ENCODE measurements around the gene PPP2CA. TPM values are rescaled to one million over a fixed set of nuclear protein-coding genes. Genes with fewer than 3 reads are reported as not detected.

PPP2CA gene
- total RNA-seq, 1 experiment from 2014 or later: 72.2 TPM

- H3K79me2 ChIP-seq (ENCODE audit: low read length): no peaks in the 10 kb centered on the region
- no peak overlapping the region for H3K4me2 ChIP-seq (ENCODE audit: low read depth, low read length, poor library complexity, severe bottlenecking)
- peaks cover 6% of the 10 kb centered on the region for H4K20me1 ChIP-seq (ENCODE audit: insufficient read depth, low read depth, low read length)
- H3K4me3 ChIP-seq (ENCODE audit: low read length): no peak overlapping the region
- H3K4me1 ChIP-seq (ENCODE audit: low read length): no peaks in the 10 kb centered on the region
- DNase-seq: no peak
- H3K27me3 ChIP-seq (ENCODE audit: low read length): no peaks in the 10 kb centered on the region
- no peak overlapping the region for H3K27ac ChIP-seq (ENCODE audit: low read length)
- H3K9ac ChIP-seq (ENCODE audit: low read length): no peak overlapping the region
- H3K9me2 ChIP-seq (replicated peaks; ENCODE audit: insufficient read depth, low read length): no peaks in the 10 kb centered on the region
- no peaks in the 10 kb centered on the region for H3K9me3 ChIP-seq (ENCODE audit: low read length)
- H3K36me3 ChIP-seq (ENCODE audit: insufficient read depth, low read length): peaks cover 3% of the 10 kb centered on the region; the same call in 1 of the 2 replicates
- H2AFZ ChIP-seq (ENCODE audit: low read length): no peak overlapping the region
These were observed 36.8 kb downstream of the PPP2CA start for GRCh38 chr5:134189031-134189430.

- no peaks in the 10 kb centered on the region for H3K79me2 ChIP-seq (ENCODE audit: low read length)
- no peaks in the 10 kb centered on the region for H3K9me3 ChIP-seq (ENCODE audit: low read length)
- H3K9ac ChIP-seq (ENCODE audit: low read length): no peak overlapping the region
- H3K4me1 ChIP-seq (ENCODE audit: low read length): no peaks in the 10 kb centered on the region
- H3K4me2 ChIP-seq (ENCODE audit: low read depth, low read length, poor library complexity, severe bottlenecking): no peak overlapping the region
- peak; percentile 49 for DNase-seq
- H4K20me1 ChIP-seq (ENCODE audit: insufficient read depth, low read depth, low read length): peaks cover 3% of the 10 kb centered on the region
- no peaks in the 10 kb centered on the region for H3K9me2 ChIP-seq (replicated peaks; ENCODE audit: insufficient read depth, low read length)
- H3K27me3 ChIP-seq (ENCODE audit: low read length): no peaks in the 10 kb centered on the region
- H3K36me3 ChIP-seq (ENCODE audit: insufficient read depth, low read length): no peaks in the 10 kb centered on the region
- no peak overlapping the region for H3K27ac ChIP-seq (ENCODE audit: low read length)
- no peak overlapping the region for H2AFZ ChIP-seq (ENCODE audit: low read length)
- H3K4me3 ChIP-seq (ENCODE audit: low read length): no peak overlapping the region
These were observed 37.8 kb downstream of the PPP2CA start for GRCh38 chr5:134188092-134188491.

- no peaks in the 10 kb centered on the region for H3K9me3 ChIP-seq (ENCODE audit: low read length)
- no peak overlapping the region for H3K27ac ChIP-seq (ENCODE audit: low read length)
- H3K79me2 ChIP-seq (ENCODE audit: low read length): no peaks in the 10 kb centered on the region
- H3K9ac ChIP-seq (ENCODE audit: low read length): no peak overlapping the region
- H2AFZ ChIP-seq (ENCODE audit: low read length): no peak overlapping the region
- peaks cover 11% of the 10 kb centered on the region for H3K4me1 ChIP-seq (ENCODE audit: low read length)
- H3K4me3 ChIP-seq (ENCODE audit: low read length): no peak overlapping the region
- H3K27me3 ChIP-seq (ENCODE audit: low read length): no peaks in the 10 kb centered on the region
- H3K4me2 ChIP-seq (ENCODE audit: low read depth, low read length, poor library complexity, severe bottlenecking): no peak overlapping the region
- H4K20me1 ChIP-seq (ENCODE audit: insufficient read depth, low read depth, low read length): no peaks in the 10 kb centered on the region; the same call in none of the 2 replicates
- no peaks in the 10 kb centered on the region for H3K36me3 ChIP-seq (ENCODE audit: insufficient read depth, low read length)
- DNase-seq: peak; percentile 91
- no peaks in the 10 kb centered on the region for H3K9me2 ChIP-seq (replicated peaks; ENCODE audit: insufficient read depth, low read length)
These were observed 41.4 kb downstream of the PPP2CA start for GRCh38 chr5:134184155-134185135.

- no peak overlapping the region for H3K4me2 ChIP-seq (ENCODE audit: low read depth, low read length, poor library complexity, severe bottlenecking)
These were observed 42.4 kb downstream of the PPP2CA start for GRCh38 chr5:134183481-134183880.

GRCh38 chr5:134178096-134178419 lies 47.8 kb downstream of the PPP2CA start:
- no peaks in the 10 kb centered on the region for H3K9me2 ChIP-seq (replicated peaks; ENCODE audit: insufficient read depth, low read length)
- no peaks in the 10 kb centered on the region for H3K27me3 ChIP-seq (ENCODE audit: low read length)
- no peaks in the 10 kb centered on the region for H3K9me3 ChIP-seq (ENCODE audit: low read length)
- peak overlapping the region; percentile 97 for H3K4me2 ChIP-seq (ENCODE audit: low read depth, low read length, poor library complexity, severe bottlenecking)
- peaks cover 9% of the 10 kb centered on the region; the same call in 1 of the 2 replicates for H3K36me3 ChIP-seq (ENCODE audit: insufficient read depth, low read length)
- DNase-seq: no peak
- H3K4me3 ChIP-seq (ENCODE audit: low read length): peak overlapping the region; percentile 72
- H3K9ac ChIP-seq (ENCODE audit: low read length): peak overlapping the region; percentile 97
- H3K4me1 ChIP-seq (ENCODE audit: low read length): peaks cover 35% of the 10 kb centered on the region
- peaks cover 41% of the 10 kb centered on the region for H3K79me2 ChIP-seq (ENCODE audit: low read length)
- peaks cover 21% of the 10 kb centered on the region for H4K20me1 ChIP-seq (ENCODE audit: insufficient read depth, low read depth, low read length)
- H2AFZ ChIP-seq (ENCODE audit: low read length): no peak overlapping the region
- no peak overlapping the region for H3K27ac ChIP-seq (ENCODE audit: low read length)

More at GRCh38 chr5:134183481-134183880, 42.4 kb downstream of the PPP2CA start:
- H3K9ac ChIP-seq (ENCODE audit: low read length): no peak overlapping the region
- no peaks in the 10 kb centered on the region for H3K27me3 ChIP-seq (ENCODE audit: low read length)
- H3K4me1 ChIP-seq (ENCODE audit: low read length): peaks cover 11% of the 10 kb centered on the region
- DNase-seq: no peak
- H4K20me1 ChIP-seq (ENCODE audit: insufficient read depth, low read depth, low read length): no peaks in the 10 kb centered on the region; the same call in none of the 2 replicates
- no peaks in the 10 kb centered on the region for H3K79me2 ChIP-seq (ENCODE audit: low read length)
- no peak overlapping the region for H3K4me3 ChIP-seq (ENCODE audit: low read length)
- H3K9me2 ChIP-seq (replicated peaks; ENCODE audit: insufficient read depth, low read length): no peaks in the 10 kb centered on the region
- no peak overlapping the region for H2AFZ ChIP-seq (ENCODE audit: low read length)
- H3K27ac ChIP-seq (ENCODE audit: low read length): no peak overlapping the region
- H3K9me3 ChIP-seq (ENCODE audit: low read length): no peaks in the 10 kb centered on the region
- H3K36me3 ChIP-seq (ENCODE audit: insufficient read depth, low read length): no peaks in the 10 kb centered on the region

GRCh38 chr5:134177369-134178095 lies 48.3 kb downstream of the PPP2CA start:
- no peak for DNase-seq
- H3K36me3 ChIP-seq (ENCODE audit: insufficient read depth, low read length): peaks cover 10% of the 10 kb centered on the region; the same call in 1 of the 2 replicates
- H3K27ac ChIP-seq (ENCODE audit: low read length): peak overlapping the region; percentile 81
- H3K4me3 ChIP-seq (ENCODE audit: low read length): peak overlapping the region; percentile 72
- H4K20me1 ChIP-seq (ENCODE audit: insufficient read depth, low read depth, low read length): peaks cover 21% of the 10 kb centered on the region
- H3K27me3 ChIP-seq (ENCODE audit: low read length): no peaks in the 10 kb centered on the region
- H3K9me2 ChIP-seq (replicated peaks; ENCODE audit: insufficient read depth, low read length): no peaks in the 10 kb centered on the region
- H3K9me3 ChIP-seq (ENCODE audit: low read length): no peaks in the 10 kb centered on the region
- H3K9ac ChIP-seq (ENCODE audit: low read length): peak overlapping the region; percentile 97
- peaks cover 35% of the 10 kb centered on the region for H3K4me1 ChIP-seq (ENCODE audit: low read length)
- peaks cover 45% of the 10 kb centered on the region for H3K79me2 ChIP-seq (ENCODE audit: low read length)
- H2AFZ ChIP-seq (ENCODE audit: low read length): no peak overlapping the region
- peak overlapping the region; percentile 97 for H3K4me2 ChIP-seq (ENCODE audit: low read depth, low read length, poor library complexity, severe bottlenecking)

GRCh38 chr5:134176511-134177368 lies 49.1 kb downstream of the PPP2CA start, which contains the start of gene SKP1:
TSS of gene SKP1 (minus strand) at chr5:134176950. CDS start at chr5:134174022, 2,928 bp downstream.
- Histone ChIP-seq H3K79me2 (ENCODE audit: low read length) (peaks cover 53% of the 10 kb centered on the region), H3K36me3 (ENCODE audit: insufficient read depth, low read length) (peaks cover 18% of the 10 kb centered on the region; the same call in 1 of the 2 replicates), H2AFZ (ENCODE audit: low read length) (peak within 1 kb of the TSS; percentile 84; the same call in 1 of the 2 replicates), H3K27ac (ENCODE audit: low read length) (peak within 1 kb of the TSS; percentile 81), H3K4me1 (ENCODE audit: low read length) (peaks cover 35% of the 10 kb centered on the region), H3K4me2 (ENCODE audit: low read depth, low read length, poor library complexity, severe bottlenecking) (peak within 1 kb of the TSS; percentile 97), H3K4me3 (ENCODE audit: low read length) (peak within 1 kb of the TSS; percentile 72), H4K20me1 (ENCODE audit: insufficient read depth, low read depth, low read length) (peaks cover 21% of the 10 kb centered on the region), H3K27me3 (ENCODE audit: low read length) (no peaks in the 10 kb centered on the region), H3K9me3 (ENCODE audit: low read length) (no peaks in the 10 kb centered on the region), H3K9me2 (replicated peaks; ENCODE audit: insufficient read depth, low read length) (no peaks in the 10 kb centered on the region), H3K9ac (ENCODE audit: low read length) (peak within 1 kb of the TSS; percentile 97)
- peak; percentile 94 for DNase-seq
